Measurements from ENCODE around the gene CCDC69.
A peak's percentile ranks its signal among the peaks of the same experiment; 100 is the strongest.
"Not testable (repeated sequence)": the region's sequence is repeated elsewhere in the genome, so short reads cannot be mapped to it uniquely, and the experiment has no call there.

CCDC69 gene

DNA sequence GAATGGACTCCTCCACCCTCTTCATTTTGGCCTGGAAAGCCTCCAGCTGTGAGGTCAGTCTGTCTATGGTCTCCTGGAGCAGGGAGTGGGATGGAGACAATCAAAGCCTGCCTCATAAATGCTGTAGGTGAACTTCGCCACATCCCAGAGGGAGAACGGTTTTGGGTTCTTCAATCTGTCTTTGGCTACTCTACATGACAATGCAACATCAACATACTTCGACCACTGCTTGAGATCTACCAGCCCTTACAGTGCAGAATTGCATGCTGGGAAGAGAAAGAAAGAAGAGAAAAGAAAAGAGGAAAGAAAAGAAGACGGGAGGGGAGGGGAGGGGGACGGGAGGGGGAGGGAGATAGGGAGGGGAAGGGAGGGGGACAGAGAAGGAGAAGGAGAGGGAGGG is 37.8 kb downstream of the CCDC69 start:
- DNase-seq: no peak

DNA sequence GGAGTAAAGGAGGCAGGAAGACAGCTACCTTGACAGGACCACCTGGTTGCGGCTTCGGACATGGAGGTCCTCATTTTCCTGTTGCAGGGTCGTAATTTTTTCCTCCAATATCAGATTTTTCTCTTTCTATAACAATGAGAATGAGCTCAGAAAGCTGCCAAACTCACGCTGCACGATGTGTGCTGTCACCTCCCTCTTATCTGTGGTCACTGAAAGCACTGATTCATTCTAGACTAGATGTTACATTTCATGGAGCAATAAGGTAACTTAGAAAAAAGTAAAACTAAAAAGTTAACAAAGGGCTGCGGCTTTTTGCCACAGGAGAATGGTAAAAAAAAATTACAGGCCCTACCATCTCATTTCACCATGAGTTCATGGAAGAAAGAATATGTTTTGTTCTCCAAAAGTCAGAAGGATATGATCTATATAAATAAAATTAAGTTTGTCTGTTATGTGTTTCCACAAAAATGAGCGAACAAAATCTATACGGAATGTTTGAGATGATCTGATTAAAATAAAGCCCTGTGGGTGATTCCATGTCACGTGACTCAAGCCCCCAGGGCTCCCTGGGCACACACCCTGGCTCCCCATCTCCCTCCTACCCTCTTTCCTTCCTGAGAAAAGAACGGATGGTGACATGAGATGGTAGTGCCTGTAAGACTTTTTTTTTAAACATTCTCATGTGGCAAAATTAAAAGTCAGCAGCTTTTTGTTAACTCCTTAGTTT is 39.4 kb downstream of the CCDC69 start:
- no peak for DNase-seq

DNA sequence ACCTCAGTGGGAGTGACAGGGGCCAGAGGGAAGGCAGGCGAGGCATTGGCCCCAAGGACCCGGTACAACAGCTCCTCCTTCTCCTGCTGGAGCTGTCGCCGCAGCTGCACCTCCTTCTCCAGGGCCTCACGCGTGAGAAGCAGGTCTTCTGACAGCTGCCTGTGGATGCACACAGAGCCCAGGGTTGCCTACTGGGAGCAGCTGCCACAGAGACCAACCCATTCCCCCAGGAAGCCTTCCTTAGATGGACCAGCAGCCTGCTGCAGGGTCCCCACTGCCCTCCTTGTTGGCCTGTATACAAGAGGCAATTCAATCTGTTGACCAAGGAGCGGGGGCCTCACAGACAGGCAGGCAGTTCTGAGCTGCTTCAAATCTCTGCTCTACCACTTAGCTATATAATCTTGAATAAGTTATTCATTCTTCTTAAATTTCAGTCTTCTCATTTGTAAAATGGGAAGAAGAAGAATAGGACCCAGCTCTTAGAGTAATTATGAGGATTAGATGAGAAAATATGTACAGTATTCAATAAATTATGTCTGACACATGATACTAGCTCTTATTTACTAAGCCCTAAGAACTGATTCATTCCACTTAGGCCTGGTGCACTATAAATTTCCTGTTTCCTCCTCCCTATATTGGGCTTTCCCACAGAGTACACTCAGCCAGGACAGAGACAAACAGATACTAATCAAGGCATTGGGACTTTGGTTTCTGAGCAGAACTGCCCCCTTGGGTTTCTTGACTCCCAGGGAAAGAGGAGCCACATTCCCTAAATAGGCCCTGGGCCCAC is 40.2 kb downstream of the CCDC69 start:
- DNase-seq: no peak

DNA sequence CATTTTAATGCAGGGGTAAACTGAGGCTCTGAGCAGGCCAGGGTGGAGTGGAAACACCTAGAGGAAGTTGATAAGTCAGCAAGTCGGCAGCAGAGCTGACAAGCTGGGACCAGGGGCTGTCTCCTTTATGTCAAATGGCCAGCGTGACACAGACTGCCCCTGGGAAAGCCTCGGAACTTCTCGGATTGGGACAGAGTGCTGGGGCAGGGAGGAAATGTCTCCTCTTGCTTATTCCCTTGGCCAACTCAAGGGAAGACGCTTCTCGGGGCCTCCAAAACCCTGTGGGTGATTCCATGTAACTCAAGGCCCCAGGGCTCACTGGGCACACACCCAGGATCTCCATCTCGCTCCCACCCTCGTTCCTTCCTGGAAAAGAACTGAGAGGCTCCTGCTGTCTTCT is 40.9 kb downstream of the CCDC69 start:
- DNase-seq: no peak

DNA sequence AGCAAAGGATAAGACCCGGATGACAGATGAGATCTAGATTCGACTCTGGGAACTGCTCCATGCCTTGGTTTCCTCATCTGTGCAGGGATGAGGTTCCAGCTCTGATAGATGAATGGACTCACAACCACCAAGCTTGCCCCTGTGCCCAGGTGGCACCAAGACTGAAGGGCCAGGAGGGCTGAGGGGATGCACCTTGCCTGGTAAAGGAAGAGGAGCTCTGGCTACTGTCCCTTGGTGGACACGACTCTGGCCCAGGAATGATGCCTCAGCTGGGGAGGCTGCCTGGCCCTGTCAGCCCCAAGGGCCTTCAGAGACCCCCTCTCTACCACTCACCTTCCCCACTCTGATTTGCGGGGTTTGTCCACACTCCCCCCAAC is 41.4 kb downstream of the CCDC69 start:
- no peak for DNase-seq

DNA sequence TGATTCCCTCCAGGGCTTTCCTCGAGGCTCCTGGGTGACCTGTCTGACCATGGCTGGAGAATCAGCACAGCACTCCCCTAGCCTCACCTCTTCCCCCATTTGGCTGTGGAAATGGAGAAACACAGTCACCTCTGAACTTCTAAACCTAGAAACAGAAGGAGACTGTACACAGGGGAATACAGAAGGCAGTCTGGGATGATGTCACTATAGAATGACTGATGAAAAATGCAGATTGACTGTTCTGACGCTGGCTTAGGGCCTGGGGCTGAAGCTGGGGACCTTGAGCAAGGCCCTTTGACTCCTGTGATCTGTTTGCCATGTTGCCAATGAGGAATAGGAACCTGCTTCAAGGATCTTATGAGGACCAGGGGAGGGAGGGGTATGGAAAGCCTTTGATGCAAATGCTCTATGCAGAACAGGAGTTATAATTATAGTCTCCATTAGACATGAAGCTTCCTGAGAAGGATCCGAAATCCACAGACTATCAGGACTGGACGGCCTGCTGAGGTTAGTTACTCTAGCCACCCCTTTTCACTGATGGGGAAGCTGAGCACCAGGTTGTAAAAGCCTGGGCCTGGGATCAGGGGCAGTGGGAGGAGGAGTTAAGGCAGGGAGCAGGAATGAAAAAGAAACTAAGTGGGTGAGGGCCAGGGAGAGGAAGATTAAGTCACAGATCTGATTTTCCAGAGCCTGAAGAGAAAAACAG is 41.9 kb downstream of the CCDC69 start:
- no peak for DNase-seq

DNA sequence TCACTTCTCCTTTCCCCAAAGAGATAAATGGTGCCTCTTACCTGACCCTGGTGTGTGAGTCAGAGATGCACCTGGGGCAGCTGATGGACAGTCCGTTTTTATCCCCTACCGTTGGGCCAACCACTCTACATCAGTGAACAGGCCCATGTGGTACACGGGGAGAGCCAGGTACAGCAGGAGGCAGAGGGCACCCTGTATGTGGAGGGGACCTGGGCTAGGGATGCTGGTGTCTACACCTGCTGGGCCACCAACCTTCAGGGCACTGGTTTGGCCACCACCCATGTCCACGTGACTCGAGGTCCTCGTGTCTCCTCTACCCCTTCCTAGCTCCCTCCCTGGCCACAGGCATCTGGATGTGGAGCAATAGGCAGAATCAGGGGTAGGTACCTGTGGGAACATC is 43.6 kb downstream of the CCDC69 start:
- no peak for DNase-seq

DNA sequence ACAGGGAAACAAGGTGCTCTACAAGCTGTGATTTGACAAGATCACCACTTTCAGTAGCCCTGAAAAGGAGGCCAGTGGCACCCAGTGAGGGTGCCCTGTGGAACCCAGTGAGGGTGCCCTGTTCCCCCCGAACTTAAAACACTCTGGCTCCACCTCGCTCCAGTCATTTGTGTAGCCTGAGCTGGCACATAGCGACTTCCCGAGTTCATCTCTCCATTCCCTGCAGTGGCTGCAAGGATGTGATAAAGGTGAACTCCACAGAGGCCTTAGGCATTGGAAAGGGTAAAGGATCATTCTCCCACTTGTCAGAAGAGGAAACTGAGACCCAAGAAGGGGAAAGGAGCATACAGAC is 44.4 kb downstream of the CCDC69 start:
- no peak for DNase-seq

DNA sequence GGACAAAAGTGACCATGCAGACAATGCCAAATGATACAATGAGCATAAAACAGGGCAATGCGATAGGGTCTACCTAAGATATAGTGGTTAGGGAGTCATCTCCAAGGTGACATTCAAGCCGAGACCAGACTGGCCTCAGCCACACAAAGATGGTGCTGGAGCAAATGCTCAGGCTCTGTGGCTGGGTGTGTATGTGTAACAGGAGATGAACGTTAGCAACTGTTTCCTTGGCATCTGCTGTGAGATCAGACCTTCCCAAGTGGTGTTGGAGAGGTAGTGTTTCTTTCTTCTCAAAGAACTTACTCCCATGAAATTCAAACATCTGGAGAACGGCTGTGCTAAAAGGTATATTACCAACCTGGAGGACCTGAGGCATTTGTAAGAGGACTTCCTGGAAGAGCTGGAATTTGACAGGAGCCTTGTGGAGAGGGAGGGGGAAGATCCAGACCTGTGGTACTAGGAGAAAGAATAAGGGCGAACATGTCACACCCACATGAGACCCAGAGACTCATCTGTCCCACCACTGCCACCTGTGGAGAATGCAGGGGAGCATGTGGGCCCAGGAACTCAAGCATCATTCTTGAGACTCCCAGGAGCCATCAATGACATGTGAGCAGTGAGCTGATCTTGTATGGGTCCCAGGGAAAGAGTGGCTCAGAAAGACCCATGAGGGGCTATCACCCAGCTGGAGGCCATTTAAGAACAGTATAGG is 45.0 kb downstream of the CCDC69 start:
- no peak for DNase-seq

DNA sequence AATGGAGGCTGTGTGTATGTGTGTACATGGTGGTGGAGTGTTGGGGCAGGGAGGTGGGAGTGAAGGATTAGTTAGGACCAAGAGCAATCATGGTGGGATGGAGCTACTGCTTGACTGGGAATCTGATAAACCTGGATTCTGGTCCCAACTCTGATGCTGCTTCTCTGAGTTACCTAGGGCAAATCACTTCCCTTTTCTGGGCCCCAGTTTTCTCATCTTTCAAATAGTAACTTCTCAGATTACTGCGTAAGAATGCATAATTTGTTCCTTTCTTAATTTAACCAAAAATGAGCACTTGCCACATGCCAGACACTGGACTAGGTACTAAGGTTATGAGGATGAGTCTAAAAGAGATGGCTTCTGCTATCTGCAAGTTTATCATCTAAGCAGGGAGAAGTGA is 45.5 kb downstream of the CCDC69 start:
- DNase-seq: no peak

DNA sequence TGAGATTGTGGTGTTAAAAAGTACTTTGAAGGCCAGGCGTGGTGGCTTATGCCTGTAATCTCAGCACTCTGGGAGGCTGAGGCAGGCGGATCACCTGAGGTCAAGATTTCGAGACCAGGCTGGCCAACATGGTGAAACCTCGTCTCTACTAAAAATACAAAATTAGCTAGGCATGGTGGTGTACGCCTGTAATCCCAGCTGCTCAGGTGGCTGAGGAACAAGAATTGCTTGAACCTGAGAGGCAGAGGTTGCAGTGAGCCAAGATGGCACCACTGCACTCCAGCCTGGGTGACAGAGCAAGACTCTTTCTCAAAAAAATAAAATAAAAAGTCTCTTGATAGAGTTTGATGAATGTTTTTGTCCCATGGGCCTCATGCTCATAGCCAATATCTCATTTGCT is 47.6 kb downstream of the CCDC69 start:
- not testable (repeated sequence) for DNase-seq

DNA sequence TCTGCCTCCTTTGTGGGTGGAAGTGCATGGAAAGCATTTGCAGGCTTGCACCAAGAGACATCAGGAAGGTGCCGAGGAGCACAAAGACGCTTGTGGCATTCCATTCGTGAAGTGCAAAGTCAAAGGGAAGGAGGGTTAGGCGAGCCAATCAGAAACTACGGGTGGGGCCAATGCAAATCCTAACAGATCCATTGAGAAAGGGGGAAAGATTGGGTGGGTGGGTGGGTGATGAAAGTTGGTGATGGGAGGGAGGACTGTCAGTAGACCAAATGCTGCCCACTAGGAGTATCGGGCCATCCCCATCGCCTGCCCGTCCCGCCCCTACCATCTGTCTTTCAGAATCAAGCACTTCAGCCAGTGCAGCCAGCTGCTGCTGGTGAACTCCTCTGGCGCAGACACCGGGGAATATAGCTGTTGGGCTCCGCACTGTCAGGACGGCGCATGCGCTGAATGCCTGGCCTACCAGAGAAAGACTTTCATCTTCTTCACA is 49.2 kb downstream of the CCDC69 start:
- DNase-seq: no peak

DNA sequence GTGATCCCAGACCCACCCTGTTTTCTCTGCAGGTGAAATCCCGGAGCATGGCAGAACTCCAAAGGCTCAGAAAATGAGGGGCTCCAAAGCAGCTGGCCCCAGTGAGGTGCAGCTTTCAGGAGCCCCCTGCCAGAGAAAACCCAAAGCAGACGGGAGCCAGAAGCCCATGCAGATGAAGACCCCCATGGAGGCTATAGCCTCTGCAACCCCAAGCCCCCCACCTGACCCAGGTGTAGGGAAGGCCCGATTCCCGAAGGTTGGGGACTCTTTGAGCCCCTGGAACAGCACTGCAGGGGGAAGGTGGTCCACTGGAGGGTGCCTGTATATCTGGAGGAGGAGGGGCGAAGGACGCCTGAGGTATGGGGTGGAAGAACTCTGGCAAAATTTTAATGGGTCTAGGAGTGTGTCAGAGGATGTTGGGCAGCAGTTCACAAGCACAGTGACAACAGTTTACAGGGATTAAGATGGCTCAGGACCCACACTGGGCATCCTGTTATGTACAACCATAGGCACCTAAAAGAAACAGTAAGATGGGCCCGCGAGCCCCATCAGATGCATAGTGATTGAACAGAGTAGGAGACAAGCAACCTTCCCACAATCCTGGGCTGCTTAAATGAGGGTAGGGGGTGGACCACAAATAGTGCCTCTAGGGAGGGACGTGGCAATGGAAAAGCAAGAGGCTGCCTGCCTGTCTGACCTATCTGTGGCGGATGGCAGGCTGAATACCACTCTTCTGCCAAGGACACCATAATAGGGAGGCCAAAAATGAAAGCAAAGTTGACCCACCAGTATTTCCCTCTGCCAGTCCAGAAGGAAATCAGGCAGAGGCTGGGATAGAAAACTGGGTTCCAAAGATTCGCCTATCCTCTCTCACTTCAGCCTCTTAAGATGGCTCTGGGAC is 49.9 kb downstream of the CCDC69 start:
- no peak for DNase-seq

DNA sequence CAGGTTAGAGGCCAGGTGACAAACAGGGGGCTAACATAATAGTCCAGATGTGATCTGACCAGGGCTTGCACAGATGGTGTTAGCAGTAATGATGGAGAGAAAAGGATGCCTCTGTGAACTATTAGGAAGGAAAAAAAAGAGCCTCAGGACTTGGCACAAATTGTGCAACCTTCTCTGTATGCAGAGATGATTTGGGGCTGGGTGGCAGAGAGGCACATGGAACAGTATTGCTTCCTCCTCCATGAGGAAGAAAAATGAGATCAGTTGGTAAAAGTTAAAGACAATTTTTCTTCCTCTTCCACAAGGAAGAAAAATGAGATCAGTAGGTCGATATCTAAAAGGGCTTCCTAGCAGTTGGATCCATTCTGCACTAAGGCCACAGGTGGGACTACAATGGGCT is 52.4 kb downstream of the CCDC69 start:
- DNase-seq: no peak

DNA sequence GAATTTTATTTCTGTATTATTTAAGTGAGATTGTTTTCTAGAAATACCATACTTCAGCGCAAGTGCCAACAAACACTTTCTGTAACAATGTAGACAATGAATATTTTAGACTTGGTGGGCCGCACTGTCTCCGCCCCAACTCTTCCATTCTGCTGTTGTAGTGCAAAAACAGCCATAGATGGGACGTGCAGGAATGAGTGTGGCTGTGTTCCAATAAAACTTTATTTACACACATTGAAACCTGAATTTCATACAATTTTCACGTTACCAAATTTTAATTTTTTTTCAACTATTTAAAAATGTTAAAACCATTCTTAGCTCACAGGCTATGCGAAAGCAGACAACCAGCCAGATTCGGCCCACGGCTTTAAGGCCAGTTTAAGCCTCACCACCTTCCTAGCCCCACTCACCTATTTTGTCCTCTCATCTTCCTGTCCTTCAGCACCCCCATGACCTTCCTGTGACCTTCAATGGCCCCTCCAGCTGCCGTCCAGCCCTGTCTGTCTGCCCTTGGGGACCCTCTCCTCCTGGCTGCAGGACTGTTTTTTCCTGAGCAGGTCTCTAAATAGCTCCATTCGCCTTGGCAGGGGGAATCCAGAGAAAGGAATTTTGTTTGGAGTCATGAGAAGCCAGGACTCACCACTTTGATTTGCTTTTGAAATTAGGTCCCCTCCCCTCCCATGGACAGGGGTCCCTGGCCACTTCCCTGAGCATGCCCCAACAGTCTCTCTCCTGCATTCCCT is 55.1 kb downstream of the CCDC69 start:
- DNase-seq: no peak

DNA sequence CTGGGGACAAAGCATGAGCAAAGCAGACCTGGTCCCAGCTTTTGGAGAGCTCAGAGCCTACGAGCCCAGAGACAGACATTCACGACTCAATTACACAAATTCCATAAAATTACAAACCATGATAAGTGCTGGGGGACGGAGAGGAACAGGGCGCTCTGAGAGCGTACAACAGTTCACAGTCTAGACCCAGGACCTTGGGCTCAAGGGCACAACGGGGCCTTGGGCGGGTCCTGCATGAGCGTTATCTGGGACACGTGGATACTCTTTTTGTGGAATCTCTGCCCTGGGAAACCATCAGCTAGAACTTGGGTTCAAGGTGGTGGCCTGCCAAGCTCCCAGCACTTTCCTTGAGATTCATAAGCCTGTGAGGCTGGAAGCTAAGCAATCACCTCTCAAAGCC is 56.9 kb downstream of the CCDC69 start:
- DNase-seq: no peak

DNA sequence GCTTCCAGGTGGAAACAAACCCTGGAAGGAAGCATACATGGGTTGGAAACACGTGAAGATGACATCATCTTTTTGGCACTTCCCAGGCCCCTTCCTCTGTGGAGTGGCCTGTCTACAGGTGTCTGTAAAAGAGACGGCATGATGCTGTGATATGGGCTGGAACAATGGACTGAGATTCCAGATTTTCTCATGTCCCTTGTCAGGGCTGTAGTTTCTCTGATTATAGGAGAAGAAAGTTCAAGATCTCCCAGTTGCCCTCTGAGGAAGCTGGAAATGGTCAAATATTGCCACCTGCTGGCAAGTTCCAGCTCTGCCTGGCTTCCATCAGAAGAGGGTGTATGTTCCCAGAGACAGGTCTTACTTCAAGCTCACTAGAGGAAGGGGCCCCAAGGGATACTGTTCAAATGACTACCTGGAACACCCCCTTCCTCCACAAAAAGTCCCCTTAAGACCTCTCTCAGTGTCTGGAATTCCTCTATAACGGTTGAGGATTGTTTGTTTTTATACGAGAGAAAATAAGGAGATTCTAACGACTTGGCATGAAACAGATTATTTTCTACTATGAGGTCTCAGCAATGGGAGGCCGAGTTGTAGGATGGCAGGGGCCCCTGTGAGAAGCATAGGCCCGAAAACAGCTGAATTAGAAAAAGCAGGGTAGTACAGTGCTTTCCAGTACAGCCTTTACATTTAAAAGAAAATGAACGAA is 59.1 kb downstream of the CCDC69 start:
- DNase-seq: peak; percentile 79

DNA sequence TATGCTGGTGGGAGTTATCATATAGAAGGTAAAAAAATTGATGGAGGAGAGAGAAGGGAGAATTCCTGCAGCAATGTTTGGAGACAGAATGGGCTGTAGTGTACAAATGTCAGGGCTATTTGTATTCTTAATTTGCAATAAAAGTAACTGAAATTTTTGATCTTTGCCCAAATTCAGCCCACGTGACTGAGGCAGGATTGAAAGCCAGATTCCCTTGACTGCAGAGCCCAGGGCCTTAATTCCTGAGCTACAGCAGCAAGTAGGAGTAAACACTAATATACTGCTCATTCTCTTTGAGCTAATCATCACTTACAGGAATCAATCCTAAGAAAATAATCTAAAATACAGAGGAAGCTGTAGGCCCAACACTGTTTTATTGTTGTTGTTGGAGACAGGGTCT is 61.1 kb downstream of the CCDC69 start:
- DNase-seq: no peak

DNA sequence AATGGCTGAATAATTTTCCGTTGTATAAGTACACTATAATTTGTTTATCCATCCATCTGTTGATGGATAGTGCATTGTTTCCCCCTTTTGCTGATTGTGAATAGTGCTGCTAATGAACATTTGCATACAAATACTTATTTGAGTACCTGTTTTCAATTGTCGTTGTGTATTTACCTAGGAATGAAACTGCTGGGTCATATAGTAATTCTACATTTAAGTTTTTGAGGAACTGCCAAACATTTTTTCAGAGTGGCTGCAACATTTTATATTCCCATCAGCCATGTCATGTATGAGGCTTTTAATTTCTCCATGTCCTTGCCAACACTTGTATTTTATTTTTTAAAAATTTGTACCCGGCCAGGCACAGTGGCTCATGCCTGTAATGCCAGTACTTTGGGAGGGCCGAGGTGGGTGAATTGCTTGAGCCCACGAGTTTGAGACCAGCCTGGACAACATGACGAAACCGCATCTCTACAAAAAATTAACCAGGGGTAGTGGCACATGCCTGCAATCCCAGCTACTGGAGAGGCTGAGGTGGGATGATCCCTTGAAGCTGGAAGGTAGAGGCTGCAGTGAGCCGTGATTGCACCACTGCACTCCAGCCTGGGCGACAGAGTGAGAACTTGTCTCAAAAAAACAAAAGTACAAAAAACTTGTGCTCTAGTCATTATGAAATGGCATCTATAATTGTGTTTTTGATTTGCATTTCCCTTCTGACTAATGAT is 64.1 kb downstream of the CCDC69 start:
- DNase-seq: no peak

DNA sequence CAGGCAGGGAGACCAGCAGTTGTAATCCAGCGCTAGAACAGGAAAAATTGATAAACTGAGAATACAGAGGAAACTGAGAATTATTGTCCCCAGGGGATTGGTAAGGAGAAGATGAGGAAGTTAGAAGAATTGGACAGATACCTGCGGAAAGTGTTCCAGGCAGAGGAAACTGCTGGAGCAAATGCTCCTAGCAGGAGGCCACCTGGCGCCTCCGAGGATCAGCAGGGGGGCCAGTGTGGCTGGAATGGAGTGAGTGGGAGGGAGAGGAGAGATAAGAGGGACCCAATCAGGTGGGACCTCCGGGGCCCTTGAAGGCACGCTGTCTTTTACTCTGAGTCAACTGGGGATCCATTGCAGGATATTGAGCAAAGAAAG is 65.6 kb downstream of the CCDC69 start:
- no peak for DNase-seq

All from activated gamma-delta T cell treated with Interleukin-2 at 50 U/mL for 16 hours (primary cell).